PC-3 (cell line): ENCODE measurements around the gene ZNF341. TPM values are rescaled to one million over a fixed set of nuclear protein-coding genes. Genes with fewer than 3 reads are reported as not detected.
"Not testable (repeated sequence)": the region's sequence is repeated elsewhere in the genome, so short reads cannot be mapped to it uniquely, and the experiment has no call there.

Experiments used
- ATAC-seq: fragments of 200-7000 bp; cut with Tn5 transposase; 2 replicates; pipeline ENCODE4 v1.9.1; 2020; ENCODE audit warnings: mild to moderate bottlenecking, moderate library complexity
- BruUV-seq: library from RNA; stranded (reverse); fragments of 400-500 nt; replicated peaks from 2 replicates; lab custom pipeline; 2021; lab: Mats Ljungman, UMichigan
- CTCF ChIA-PET: fragments of 300-600 bp; sonication (Branson Sonifier 250); formaldehyde crosslinking; loops from one replicate; lab custom pipeline; 2022; ENCODE audit warnings: antibody characterized with exemption; lab: Charles Lee
- POLR2A ChIA-PET: fragments of 300-600 bp; sonication (Branson Sonifier 250); formaldehyde crosslinking; loops from one replicate; lab custom pipeline; 2022; ENCODE audit warnings: antibody characterized with exemption; ENCODE audit not compliant: unreplicated experiment; lab: Charles Lee
- DNase-seq: peaks from one replicate; pipeline ENCODE4 v3.0.0-alpha.2; 2015
- H2AFZ ChIP-seq: fragments of 300-600 bp; sonication (generic); 2 replicates; pipeline ENCODE4 v1.6.0; 2016; ENCODE audit warnings: antibody characterized with exemption, low read length
- H3F3A ChIP-seq: fragments of 300-600 bp; sonication (generic); one replicate; pipeline ENCODE4 v1.6.0; 2017; ENCODE audit warnings: antibody characterized with exemption, low read length, control low read depth, mild to moderate bottlenecking; ENCODE audit not compliant: unreplicated experiment
- H3K27ac ChIP-seq: fragments of 300-600 bp; sonication (generic); 2 replicates; pipeline ENCODE4 v1.5.1; 2016; ENCODE audit warnings: mild to moderate bottlenecking, low read length
- H3K27me3 ChIP-seq: fragments of 300-600 bp; sonication (generic); 2 replicates; pipeline ENCODE4 v1.6.1; 2016; ENCODE audit warnings: low read length, mixed read lengths
- H3K36me3 ChIP-seq: fragments of 300-600 bp; sonication (generic); 2 replicates; pipeline ENCODE4 v1.6.1; 2016; ENCODE audit warnings: low read depth, mixed run types, low read length, mixed read lengths
- H3K4me1 ChIP-seq: fragments of 300-600 bp; sonication (generic); 2 replicates; pipeline ENCODE4 v1.5.1; 2016; ENCODE audit warnings: low read length; ENCODE audit not compliant: insufficient read depth
- H3K4me2 ChIP-seq: fragments of 300-600 bp; sonication (generic); 2 replicates; pipeline ENCODE4 v1.6.0; 2016; ENCODE audit warnings: low read length
- H3K4me3 ChIP-seq: fragments of 300-600 bp; sonication (generic); 2 replicates; pipeline ENCODE4 v1.5.1; 2016; ENCODE audit warnings: mild to moderate bottlenecking, low read length, mixed read lengths
- H3K79me2 ChIP-seq: fragments of 300-600 bp; sonication (generic); 2 replicates; pipeline ENCODE4 v1.6.1; 2017; ENCODE audit warnings: low read length, mixed read lengths
- H3K9ac ChIP-seq: fragments of 300-600 bp; sonication (generic); 2 replicates; pipeline ENCODE4 v1.6.0; 2016; ENCODE audit warnings: mild to moderate bottlenecking, low read length
- H3K9me2 ChIP-seq: fragments of 300-600 bp; sonication (generic); replicated peaks from 2 replicates; pipeline ENCODE4 v1.6.1; 2016; ENCODE audit warnings: mixed run types, low read length, mixed read lengths
- H3K9me3 ChIP-seq: fragments of 300-600 bp; sonication (generic); 2 replicates; pipeline ENCODE4 v1.6.1; 2016; ENCODE audit warnings: low read length, mixed read lengths
- H4K20me1 ChIP-seq: fragments of 300-600 bp; sonication (generic); 2 replicates; pipeline ENCODE4 v1.6.1; 2016; ENCODE audit warnings: low read length, mixed read lengths
- EZH2 ChIP-seq: fragments of 300-600 bp; sonication (generic); IDR thresholded peaks from one replicate; pipeline ENCODE4 v1.6.1; 2017; ENCODE audit warnings: antibody characterized with exemption, mild to moderate bottlenecking, low read length; ENCODE audit not compliant: unreplicated experiment
- EZH2phosphoT487 ChIP-seq: fragments of 300-600 bp; sonication (generic); IDR thresholded peaks from 2 replicates; pipeline ENCODE4 v1.6.1; 2018; ENCODE audit warnings: mild to moderate bottlenecking, antibody characterized with exemption, low read length, borderline replicate concordance
- intact Hi-C: fragments of 100-400 bp; cut with micrococcal nuclease; formaldehyde crosslinking; loops from 2 replicates; pipeline ENCODE4 v1.9.0; 2023
- total RNA-seq: library from RNA; depleted of rRNA; stranded (reverse); fragments of >200 nt; gene quantifications from 2 replicates; pipeline ENCODE4 v1.2.3, GENCODE V29; 2014
- TF ChIP-seq, protein P1 (sequence below): fragments of 300-600 bp; sonication (generic); conservative IDR thresholded peaks from 2 replicates; pipeline ENCODE4 v1.5.1; 2017; ENCODE audit warnings: antibody characterized with exemption, low read depth, mild to moderate bottlenecking, low read length

Gene ZNF341
- total RNA-seq, 1 experiment from 2014 or later: 4.4 TPM

DNA sequence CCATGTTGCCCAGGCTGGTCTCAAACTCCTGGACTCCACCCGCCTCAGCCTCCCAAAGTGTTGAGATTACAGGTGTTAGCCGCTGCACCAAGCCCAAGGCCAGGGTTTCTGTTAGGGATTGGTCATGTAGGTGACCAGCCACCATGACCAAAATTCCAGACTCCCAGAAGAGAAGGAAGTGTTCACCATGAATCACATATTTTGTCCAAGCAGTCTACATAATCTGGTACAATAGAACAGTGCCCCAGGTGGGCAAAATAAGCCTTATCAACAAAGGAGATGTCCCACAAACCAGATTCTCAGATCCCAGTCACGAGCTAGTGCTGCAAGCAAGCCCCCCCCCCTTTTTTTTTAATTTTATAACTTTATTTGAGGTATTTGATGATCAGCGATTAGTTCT lies 20.0 kb downstream of the ZNF341 start:
- CTCF ChIA-PET: no interaction called here

DNA sequence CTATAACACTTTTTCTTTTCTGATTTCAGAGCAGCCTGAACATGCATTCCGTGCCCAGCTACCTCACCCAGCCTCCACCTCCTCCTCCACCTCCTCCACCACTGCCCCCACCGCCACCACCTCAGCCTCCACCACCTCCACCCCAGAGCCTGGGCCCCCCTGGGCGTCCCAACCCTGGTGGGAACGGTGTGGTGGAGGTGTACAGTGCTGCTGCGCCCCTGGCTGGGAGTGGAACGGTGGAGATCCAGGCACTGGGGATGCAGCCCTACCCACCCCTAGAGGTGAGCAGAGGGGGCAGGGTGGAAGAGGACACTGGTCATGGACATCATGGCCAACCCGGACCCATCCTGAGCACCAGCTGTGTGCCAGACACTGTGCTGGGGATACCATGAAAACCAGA lies 21.3 kb downstream of the ZNF341 start:
- Histone ChIP-seq H3K9me3 (peaks cover 5% of the 10 kb centered on the region; the same call in 1 of the 2 replicates), H3F3A (no peaks in the 10 kb centered on the region), H4K20me1 (no peaks in the 10 kb centered on the region), H3K4me3 (no peak overlapping the region), H3K9ac (no peak overlapping the region), H3K27me3 (no peaks in the 10 kb centered on the region), H3K4me2 (no peak overlapping the region), H2AFZ (no peak overlapping the region), H3K4me1 (no peaks in the 10 kb centered on the region), H3K36me3 (peaks cover 16% of the 10 kb centered on the region), H3K79me2 (no peaks in the 10 kb centered on the region), H3K27ac (no peak overlapping the region), H3K9me2 (no peaks in the 10 kb centered on the region)
- no peak for ATAC-seq
- no peak for DNase-seq
- CTCF ChIA-PET: no interaction called here
- POLR2A ChIA-PET: no interaction called here
- intact Hi-C loops: no loop called here
- TF ChIP-seq EZH2 (no peak), EZH2phosphoT487 (no peak)
- TF ChIP-seq, protein P1, sequence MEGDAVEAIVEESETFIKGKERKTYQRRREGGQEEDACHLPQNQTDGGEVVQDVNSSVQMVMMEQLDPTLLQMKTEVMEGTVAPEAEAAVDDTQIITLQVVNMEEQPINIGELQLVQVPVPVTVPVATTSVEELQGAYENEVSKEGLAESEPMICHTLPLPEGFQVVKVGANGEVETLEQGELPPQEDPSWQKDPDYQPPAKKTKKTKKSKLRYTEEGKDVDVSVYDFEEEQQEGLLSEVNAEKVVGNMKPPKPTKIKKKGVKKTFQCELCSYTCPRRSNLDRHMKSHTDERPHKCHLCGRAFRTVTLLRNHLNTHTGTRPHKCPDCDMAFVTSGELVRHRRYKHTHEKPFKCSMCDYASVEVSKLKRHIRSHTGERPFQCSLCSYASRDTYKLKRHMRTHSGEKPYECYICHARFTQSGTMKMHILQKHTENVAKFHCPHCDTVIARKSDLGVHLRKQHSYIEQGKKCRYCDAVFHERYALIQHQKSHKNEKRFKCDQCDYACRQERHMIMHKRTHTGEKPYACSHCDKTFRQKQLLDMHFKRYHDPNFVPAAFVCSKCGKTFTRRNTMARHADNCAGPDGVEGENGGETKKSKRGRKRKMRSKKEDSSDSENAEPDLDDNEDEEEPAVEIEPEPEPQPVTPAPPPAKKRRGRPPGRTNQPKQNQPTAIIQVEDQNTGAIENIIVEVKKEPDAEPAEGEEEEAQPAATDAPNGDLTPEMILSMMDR: no peak
- BruUV-seq: no TSS peak

More for the DNA sequence above, 20.0 kb downstream of the ZNF341 start:
- no peak overlapping the region for H3K4me2 ChIP-seq
- H3K79me2 ChIP-seq: no peaks in the 10 kb centered on the region
- H2AFZ ChIP-seq: no peak overlapping the region
- ATAC-seq: no peak
- no peaks in the 10 kb centered on the region for H3K4me1 ChIP-seq
- POLR2A ChIA-PET: no interaction called here
- TF ChIP-seq EZH2phosphoT487 (no peak), EZH2 (no peak)
- TF ChIP-seq, protein P1: peak; percentile 17; the same call in 1 of the 2 replicates
- H3K9me2 ChIP-seq: no peaks in the 10 kb centered on the region
- no peaks in the 10 kb centered on the region for H4K20me1 ChIP-seq
- H3K27me3 ChIP-seq: no peaks in the 10 kb centered on the region
- H3K27ac ChIP-seq: no peak overlapping the region
- DNase-seq: no peak
- no peaks in the 10 kb centered on the region for H3K9me3 ChIP-seq
- H3K9ac ChIP-seq: no peak overlapping the region
- intact Hi-C loops: no loop called here
- H3K36me3 ChIP-seq: peaks cover 10% of the 10 kb centered on the region
- H3K4me3 ChIP-seq: no peak overlapping the region
- no TSS peak for BruUV-seq
- no peaks in the 10 kb centered on the region for H3F3A ChIP-seq

DNA sequence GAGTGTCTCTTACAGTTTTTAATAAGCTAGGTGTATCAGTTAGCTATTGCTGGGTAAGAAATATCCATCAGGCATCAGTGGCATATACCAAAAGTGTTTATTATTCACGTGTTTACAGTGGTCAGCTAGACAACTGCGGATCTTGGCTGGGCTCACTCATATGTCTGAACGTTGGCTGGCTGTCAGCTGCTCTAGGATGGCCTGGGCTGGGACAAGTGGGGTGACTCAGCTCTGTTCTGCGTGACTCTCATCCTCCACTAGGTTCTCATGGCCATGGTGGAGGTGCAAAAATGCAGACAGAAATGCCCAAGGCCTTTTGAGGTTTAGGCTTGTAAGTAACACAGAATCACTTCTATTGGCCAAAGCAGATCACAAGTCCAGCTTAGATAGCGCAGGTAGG lies 22.0 kb downstream of the ZNF341 start:
- Histone ChIP-seq H3F3A (no peaks in the 10 kb centered on the region), H3K79me2 (no peaks in the 10 kb centered on the region), H3K36me3 (peaks cover 16% of the 10 kb centered on the region), H3K27ac (no peak overlapping the region), H4K20me1 (no peaks in the 10 kb centered on the region), H3K9ac (no peak overlapping the region), H3K9me2 (no peaks in the 10 kb centered on the region), H3K27me3 (no peaks in the 10 kb centered on the region), H3K4me1 (no peaks in the 10 kb centered on the region), H3K4me3 (no peak overlapping the region), H3K4me2 (no peak overlapping the region), H2AFZ (no peak overlapping the region), H3K9me3 (peaks cover 5% of the 10 kb centered on the region; the same call in 1 of the 2 replicates)
- ChIA-PET CTCF (no interaction called here), POLR2A (no interaction called here)
- intact Hi-C loops: no loop called here
- BruUV-seq: no TSS peak
- DNase-seq (peak; percentile 11), ATAC-seq (no peak; the same call in 1 of the 2 replicates)
- TF ChIP-seq EZH2: no peak
- TF ChIP-seq EZH2phosphoT487: no peak
- TF ChIP-seq, protein P1: no peak

DNA sequence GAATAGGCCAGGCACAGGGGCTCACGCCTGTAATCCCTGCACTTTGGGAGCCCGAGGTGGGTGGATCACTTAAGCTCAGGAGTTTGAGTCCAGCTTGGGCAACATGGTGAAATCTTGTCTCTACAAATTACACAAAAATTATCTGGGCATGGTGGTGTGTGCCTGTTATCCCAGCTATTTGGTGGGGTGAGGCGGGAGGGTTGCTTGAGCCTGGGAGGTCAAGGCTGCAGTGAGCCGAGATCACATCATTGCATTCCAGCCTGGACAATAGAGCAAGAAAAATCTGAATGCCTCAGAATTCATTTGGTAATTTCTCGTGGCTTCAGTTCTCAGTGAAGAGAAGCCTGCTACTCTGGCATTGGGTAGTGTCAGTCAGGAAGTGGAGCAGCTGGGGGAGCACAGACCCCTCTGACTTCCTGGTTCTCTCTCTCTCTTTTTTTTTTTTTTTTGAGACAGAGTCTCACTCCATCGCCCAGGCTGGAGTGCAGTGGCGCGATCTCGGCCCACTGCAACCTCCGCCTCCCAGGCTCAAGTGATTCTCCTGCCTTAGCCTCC lies 24.2 kb downstream of the ZNF341 start:
- H3K27ac ChIP-seq, intact Hi-C loops, H4K20me1 ChIP-seq, H3K27me3 ChIP-seq, BruUV-seq, CTCF ChIA-PET, ATAC-seq, H3K4me1 ChIP-seq, H3F3A ChIP-seq, POLR2A ChIA-PET, H3K9ac ChIP-seq, H3K9me3 ChIP-seq, H3K4me2 ChIP-seq, H3K9me2 ChIP-seq, H3K4me3 ChIP-seq, DNase-seq, H3K79me2 ChIP-seq, H2AFZ ChIP-seq: not testable (repeated sequence)
- H3K36me3 ChIP-seq: peaks cover 16% of the 10 kb centered on the region
